NCI-H2107 (cell line): Measurements from ENCODE around the gene EPB41L4B.

Source experiments
- DNase-seq: peaks from one replicate; lab custom pipeline; 2025; lab: John Stamatoyannopoulos, UW

EPB41L4B gene

GRCh38 chr9:109269839-109270238, 51.0 kb downstream of the EPB41L4B start:
- no peak for DNase-seq

GRCh38 chr9:109269081-109269480, 51.8 kb downstream of the EPB41L4B start:
- no peak for DNase-seq

GRCh38 chr9:109267555-109267954, 53.3 kb downstream of the EPB41L4B start:
- no peak for DNase-seq

- DNase-seq = no peak
Observed at GRCh38 chr9:109264877-109265587, 55.8 kb downstream of the EPB41L4B start.

GRCh38 chr9:109263358-109263757, 57.5 kb downstream of the EPB41L4B start:
- DNase-seq = no peak

GRCh38 chr9:109258481-109259302, 62.2 kb downstream of the EPB41L4B start:
- no peak for DNase-seq

GRCh38 chr9:109256336-109256735, 64.5 kb downstream of the EPB41L4B start:
- no peak for DNase-seq

GRCh38 chr9:109255394-109255793, 65.5 kb downstream of the EPB41L4B start:
- DNase-seq = no peak

- no peak for DNase-seq
Observed at GRCh38 chr9:109254317-109254716, 66.5 kb downstream of the EPB41L4B start.

- no peak for DNase-seq
Observed at GRCh38 chr9:109253637-109254284, 67.1 kb downstream of the EPB41L4B start.

- DNase-seq = no peak
Observed at GRCh38 chr9:109253241-109253636, 67.6 kb downstream of the EPB41L4B start.

GRCh38 chr9:109252291-109252690, 68.6 kb downstream of the EPB41L4B start:
- DNase-seq = no peak

- no peak for DNase-seq
Observed at GRCh38 chr9:109251776-109252106, 69.1 kb downstream of the EPB41L4B start.

GRCh38 chr9:109251080-109251775, 69.6 kb downstream of the EPB41L4B start:
- no peak for DNase-seq

GRCh38 chr9:109250771-109251079, 70.1 kb downstream of the EPB41L4B start:
- DNase-seq = no peak

GRCh38 chr9:109250311-109250741, 70.5 kb downstream of the EPB41L4B start:
- DNase-seq = no peak

GRCh38 chr9:109249615-109250014, 71.2 kb downstream of the EPB41L4B start:
- DNase-seq = no peak

GRCh38 chr9:109248133-109248581, 72.7 kb downstream of the EPB41L4B start:
- DNase-seq = no peak

GRCh38 chr9:109247228-109247627, 73.6 kb downstream of the EPB41L4B start:
- no peak for DNase-seq

GRCh38 chr9:109246533-109246932, 74.3 kb downstream of the EPB41L4B start:
- DNase-seq = no peak

GRCh38 chr9:109245310-109245897, 75.5 kb downstream of the EPB41L4B start:
- DNase-seq = no peak
